Middle frontal gyrus (tissue), 1 donor: ENCODE results near the gene VGLL4.
"Not testable (repeated sequence)": the region's sequence is repeated elsewhere in the genome, so short reads cannot be mapped to it uniquely, and the experiment has no call there.

Source experiments
- DNase-seq: peaks from one replicate; pipeline ENCODE4 v3.0.0-alpha.2; 2015; ENCODE audit warnings: low spot score; ENCODE audit errors: extremely low spot score

VGLL4 gene

GRCh38 chr3:11588338-11588737 is 55.4 kb downstream of the VGLL4 start:
- no peak for DNase-seq

DNA sequence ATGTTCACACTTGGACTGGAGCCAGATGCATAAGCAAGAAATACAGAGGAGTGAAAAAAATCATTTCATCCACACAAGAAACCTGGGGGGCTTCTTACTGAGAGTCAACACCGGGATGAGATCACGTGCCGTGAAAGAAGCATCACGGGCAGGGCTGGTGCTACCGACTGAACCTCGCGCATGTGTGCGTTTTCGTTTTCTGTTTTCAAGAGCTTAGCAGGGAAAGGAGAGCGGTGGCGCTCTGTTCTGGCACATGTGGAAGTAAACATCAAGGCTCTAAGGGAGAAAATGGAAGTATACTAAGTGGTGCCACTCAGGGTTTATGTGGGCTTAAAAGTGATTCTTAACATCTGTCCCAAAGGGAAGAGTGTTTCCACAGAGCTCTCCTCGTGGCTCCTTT is 55.9 kb downstream of the VGLL4 start:
- no peak for DNase-seq

DNA sequence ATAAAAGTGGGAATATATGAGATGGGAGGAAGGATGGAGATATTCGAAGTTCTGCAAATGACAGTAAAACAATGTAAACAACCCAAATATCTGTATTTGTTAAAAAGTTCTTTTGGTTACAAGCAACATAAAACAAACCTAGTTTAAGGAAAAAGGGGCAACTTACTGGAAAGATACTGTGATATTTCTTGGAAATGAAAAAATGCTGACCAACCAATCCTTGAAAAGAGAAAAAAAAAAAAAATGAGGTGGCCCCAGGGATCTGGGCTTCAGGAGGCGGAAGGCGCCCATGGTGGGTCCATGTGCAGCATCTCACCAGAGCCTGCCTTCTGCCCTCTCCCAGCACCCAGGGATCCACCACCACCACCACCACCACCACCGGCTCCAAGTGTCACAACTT is 59.1 kb downstream of the VGLL4 start:
- no peak for DNase-seq

DNA sequence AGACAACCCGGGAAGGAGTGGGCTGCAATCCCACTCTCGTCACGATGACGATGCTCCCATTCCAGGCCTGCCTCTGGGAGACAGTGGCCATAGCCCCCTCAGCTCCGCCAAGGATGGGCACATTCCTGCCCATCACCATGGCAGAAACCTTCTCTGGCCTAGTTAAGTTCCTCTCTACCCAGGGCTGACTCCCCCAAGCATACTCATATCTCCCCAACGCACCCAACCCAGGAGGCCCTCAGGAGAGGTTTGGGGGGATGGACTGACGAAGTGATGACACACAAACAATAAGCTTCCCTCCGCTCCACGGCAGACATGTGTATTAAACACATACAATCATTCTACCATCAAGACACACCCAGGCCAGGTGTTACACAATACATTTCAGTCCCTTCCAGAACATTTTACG is 60.1 kb downstream of the VGLL4 start:
- no peak for DNase-seq

GRCh38 chr3:11583235-11583634 is 60.5 kb downstream of the VGLL4 start:
- no peak for DNase-seq

DNA sequence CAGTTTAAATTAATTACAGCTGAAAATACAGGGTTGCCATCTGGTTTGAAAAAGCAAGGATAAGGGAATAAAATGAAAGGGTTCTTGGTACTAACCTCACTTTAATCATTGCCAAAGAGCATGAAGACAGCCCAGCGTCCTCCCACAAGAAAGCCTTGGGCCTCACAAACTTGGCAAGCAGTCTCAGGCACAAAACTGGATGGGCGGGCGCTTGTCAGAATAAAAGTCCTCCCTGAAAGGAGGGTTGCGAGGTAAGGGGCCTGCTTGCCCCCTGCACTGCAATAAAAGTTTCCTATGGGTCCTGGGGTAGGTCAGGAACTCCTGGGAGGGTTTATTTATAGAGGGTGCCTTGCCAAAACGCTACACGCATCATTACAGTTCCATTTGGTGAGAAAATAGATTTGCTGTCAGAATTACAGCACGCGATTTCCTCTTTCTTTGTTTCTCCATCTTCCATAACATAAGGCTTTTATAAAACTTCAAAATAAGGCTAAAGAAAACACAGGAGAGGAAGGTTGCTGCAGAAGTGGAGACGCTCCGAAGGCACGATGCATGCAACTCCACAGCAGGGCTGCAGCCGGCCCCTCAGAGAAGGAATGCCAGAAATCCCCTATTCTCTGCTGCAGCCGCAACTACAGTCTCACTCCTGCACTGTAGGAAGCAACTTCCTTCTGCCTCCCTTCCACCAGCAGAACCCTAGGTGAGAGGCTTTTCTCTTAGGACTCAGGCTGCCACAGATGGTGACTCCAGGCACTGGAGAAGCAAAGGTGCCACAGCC is 61.3 kb downstream of the VGLL4 start:
- DNase-seq: peak; percentile 71

DNA sequence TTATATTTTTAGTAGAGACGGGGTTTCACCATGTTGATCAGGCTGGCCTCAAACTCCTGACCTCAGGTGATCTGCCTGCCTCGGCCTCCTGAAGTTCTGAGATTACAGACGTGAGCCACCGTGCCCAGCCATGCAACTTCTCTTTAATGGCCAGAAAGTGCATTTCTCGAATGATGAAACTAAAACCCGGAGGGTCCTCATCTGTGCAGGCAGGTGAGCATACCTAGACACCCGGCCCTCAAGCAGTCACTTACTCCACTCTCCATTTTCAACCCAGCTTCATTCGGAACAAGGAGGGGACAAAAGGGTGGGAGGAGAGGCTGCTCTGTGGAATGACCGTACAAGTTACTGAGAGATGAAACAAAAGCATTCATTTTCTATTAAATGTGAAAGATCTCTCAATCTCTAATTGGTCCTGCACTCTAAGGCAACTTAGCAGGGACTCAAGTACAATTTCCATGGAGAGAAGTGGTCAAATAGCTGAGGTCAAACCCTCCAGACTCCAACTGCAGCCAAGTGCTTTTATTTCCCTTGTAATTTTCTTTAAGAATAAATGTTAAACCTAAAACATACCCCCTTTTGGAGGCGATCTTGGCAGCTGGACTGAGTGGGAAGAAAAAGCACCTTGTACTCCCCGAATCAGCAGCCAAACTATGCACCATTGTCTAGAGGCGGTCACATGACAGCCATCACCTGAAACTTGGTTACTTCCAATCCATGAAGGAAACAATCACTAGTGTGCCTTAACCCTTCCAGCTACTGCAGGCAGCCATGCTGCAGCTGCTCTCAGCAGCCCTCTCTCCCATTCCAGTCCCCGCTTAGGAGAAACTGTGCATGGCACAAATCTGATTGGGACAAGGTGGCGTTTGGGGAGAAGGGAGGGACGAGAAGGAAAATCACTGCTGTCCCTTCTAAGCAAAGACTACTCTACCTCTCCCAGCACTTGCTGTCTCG is 62.2 kb downstream of the VGLL4 start:
- no peak for DNase-seq

DNA sequence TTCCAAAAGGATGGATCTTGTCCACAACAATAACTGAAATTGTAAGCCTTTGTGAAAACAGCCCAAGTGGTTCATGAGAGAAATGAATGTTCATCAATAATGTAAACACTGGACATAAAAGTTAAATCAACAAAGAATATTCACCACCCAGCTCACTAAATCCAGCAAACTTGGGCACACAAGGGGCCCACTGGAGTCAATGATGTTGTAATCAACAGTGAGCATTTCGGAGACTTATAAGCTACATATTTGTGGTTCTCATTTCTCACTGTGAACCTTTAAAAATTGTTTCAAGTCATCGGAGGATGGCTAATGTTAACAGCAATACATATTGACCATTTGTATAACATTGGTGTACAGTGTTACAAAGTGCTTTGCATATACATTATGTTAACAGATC is 63.1 kb downstream of the VGLL4 start:
- no peak for DNase-seq

- DNase-seq: no peak
Measured at GRCh38 chr3:11578169-11578568, 65.5 kb downstream of the VGLL4 start.

DNA sequence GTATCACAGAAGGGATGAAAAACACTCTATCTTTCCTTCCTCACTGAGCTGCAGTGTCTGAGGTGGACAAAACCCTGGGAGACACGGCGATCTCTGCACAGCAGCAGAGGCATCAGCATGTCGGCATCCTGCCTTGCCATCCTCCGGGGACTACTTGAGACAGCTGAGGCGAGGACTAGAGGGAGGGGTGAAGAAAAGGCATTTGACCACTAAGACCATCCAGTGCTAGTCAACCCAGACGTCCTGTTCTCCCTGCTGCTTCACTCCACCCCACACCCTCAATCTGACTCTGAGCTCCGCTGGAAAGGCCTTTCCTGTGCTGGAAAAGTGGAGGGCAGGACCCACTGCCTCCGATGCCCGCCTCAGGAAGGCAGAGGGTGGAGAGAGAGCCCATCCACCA is 67.3 kb downstream of the VGLL4 start:
- DNase-seq: no peak

DNA sequence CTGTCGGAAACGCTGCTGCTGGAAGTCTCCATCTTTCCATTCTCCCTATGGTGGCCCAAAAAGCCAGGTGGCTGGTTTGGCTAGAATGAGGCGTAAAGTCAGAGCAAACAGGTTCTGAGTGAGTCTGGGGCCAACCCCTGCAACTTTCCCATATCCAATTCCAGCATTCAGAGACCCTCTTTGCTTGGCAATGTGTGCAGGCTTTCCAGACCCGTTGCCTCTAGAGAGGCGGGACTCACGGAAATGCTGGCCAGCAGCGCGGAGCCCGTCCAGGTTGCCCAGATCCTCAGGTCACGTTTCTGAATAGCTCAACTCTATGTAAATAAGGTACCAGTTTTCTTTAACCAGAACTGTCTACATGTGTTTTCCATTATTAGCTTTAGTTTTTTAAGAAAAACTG is 68.0 kb downstream of the VGLL4 start:
- DNase-seq: no peak

- no peak for DNase-seq
Measured at GRCh38 chr3:11574981-11575669, 68.6 kb downstream of the VGLL4 start.

GRCh38 chr3:11572660-11573059 is 71.1 kb downstream of the VGLL4 start:
- DNase-seq: not testable (repeated sequence)

DNA sequence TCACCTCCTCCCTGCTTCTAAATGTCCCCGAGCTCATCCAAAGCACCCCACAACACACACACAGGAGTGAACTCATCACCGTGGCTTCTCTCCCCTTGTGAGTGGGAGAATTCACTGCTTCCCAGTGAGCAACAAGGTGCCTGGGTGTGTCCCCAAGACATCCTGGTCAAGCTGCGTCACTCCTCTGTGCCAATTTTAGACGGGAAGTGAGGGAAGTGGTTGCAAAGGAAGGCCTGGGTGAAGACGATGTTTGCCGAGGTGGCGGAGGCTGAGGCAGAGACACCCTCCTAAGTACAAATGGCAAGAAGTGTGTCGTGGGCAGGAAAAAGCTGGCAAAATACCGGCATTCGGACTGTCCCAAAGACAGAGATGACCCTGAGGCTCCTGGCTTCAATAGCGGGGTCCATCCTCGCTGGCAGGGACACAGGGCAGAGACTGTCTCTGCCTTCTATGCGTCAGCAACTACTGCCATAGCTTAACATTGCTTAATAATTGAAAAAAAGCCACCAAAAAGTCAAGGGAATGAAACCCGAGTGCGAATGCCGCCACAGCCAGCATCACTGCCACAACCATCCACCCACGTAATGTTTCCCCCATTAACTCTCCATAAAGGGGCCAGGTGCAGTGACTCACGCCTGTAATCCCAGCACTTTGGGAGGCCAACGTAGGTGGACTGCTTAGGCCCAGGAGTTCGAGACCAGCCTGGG is 72.8 kb downstream of the VGLL4 start:
- DNase-seq: no peak

- DNase-seq: no peak
Measured at GRCh38 chr3:11570251-11570650, 73.5 kb downstream of the VGLL4 start.

- DNase-seq: no peak
Measured at GRCh38 chr3:11569156-11569741, 74.5 kb downstream of the VGLL4 start.

DNA sequence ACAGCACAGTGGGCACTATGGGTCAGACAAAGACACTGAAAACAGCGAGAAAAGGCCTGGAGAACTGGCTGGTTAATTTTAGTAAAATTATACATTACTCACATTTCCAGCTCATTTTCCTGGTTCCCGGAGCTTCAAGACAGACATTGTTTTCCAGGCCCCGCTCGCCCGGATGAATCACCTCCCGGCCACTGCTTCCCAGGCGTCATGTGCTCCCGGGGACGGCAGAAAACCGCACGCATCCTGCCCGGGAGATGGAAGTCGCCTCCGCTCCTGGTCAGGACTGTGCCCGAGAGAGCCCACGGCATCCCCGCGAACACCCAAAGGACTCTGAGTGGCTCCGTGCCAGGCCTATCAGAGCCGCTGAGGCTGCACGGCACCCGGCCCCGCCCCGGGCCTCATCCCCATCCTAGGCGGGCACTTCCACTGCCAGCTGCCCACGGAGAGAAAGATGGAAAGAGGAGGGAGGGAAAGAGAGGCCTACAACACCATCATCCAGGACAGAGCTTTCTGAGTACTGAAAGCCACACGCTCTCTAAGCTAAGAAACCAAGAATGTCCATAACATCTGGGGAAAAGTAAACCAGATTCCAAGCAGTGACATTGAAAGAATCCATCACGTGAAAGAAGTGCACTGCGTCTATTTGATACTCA is 75.1 kb downstream of the VGLL4 start:
- peak; percentile 71 for DNase-seq

DNA sequence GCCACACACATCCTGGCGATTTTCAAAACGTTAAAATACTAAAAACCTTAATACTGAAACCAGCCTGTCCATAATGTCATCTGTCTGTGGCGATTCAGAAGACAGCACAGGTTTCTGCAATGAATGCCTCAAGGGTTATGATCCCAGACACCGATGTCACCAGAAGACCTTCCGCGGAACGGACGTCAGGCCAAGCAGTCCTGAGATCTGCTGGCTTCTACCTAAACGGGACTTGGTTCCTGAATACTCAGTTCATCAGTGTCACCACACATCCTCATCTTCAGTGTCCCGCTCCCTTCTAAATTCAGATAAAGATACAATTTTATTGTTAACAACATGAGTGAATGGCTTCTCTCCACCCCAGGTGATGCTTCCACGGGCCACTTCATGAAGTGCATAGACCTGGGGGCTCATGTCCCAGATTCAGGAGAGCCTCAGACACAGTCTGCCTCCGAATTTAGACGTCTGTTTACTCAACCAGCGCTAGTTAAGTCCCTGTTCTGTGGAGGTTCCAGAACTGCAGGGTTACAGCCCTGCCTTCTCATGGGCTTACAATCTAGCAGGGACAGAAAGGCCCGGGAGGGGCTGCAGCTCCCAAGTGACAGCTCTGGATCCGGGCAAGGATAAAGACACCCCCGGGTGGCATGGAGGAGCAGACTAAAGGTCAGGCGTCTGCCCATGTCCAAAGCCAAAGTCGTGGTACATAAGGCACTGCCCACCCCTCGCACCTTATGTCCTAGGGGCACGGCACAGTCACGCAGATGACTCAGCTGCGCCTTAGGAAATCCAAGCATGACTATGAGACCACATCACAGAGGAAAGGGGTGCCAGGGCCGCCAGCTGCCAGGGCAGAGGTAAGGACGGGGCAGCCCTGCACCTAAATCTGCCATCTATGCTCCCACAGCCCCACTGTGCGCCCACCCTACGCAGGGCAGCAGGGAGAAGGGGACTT is 75.9 kb downstream of the VGLL4 start:
- DNase-seq: no peak

GRCh38 chr3:11566916-11567315 is 76.8 kb downstream of the VGLL4 start:
- DNase-seq: no peak
